Activated naive CD8-positive, alpha-beta T cell treated with anti-CD3 and anti-CD28 coated beads, Interleukin-2, amount 50 U/mL, for 24 hours (primary cell): ENCODE results near the gene HOXA11.
A peak's percentile ranks its signal among the peaks of the same experiment; 100 is the strongest.

ENCODE experiments used
- ATAC-seq: fragments of 150-1000 bp; cut with Tn5 transposase; one replicate; pipeline ENCODE4 v1.10.0; 2021
- DNase-seq: peaks from one replicate; pipeline ENCODE4 v3.0.0; 2021
- H3K27ac Mint-ChIP-seq: one replicate; pipeline ENCODE4 v1.8.0; 2021; ENCODE audit warnings: mild to moderate bottlenecking, mixed read lengths
- H3K27me3 Mint-ChIP-seq: one replicate; pipeline ENCODE4 v1.8.0; 2021; ENCODE audit warnings: mixed read lengths
- H3K36me3 Mint-ChIP-seq: one replicate; pipeline ENCODE4 v1.8.0; 2021; ENCODE audit warnings: low read depth, mixed read lengths
- H3K4me1 Mint-ChIP-seq: one replicate; pipeline ENCODE4 v1.8.0; 2021; ENCODE audit warnings: mixed read lengths
- H3K4me3 Mint-ChIP-seq: one replicate; pipeline ENCODE4 v1.8.0; 2021; ENCODE audit warnings: mild to moderate bottlenecking, moderate library complexity, mixed read lengths
- H3K9me3 Mint-ChIP-seq: one replicate; pipeline ENCODE4 v1.8.0; 2021; ENCODE audit warnings: mixed read lengths

Gene HOXA11

DNA sequence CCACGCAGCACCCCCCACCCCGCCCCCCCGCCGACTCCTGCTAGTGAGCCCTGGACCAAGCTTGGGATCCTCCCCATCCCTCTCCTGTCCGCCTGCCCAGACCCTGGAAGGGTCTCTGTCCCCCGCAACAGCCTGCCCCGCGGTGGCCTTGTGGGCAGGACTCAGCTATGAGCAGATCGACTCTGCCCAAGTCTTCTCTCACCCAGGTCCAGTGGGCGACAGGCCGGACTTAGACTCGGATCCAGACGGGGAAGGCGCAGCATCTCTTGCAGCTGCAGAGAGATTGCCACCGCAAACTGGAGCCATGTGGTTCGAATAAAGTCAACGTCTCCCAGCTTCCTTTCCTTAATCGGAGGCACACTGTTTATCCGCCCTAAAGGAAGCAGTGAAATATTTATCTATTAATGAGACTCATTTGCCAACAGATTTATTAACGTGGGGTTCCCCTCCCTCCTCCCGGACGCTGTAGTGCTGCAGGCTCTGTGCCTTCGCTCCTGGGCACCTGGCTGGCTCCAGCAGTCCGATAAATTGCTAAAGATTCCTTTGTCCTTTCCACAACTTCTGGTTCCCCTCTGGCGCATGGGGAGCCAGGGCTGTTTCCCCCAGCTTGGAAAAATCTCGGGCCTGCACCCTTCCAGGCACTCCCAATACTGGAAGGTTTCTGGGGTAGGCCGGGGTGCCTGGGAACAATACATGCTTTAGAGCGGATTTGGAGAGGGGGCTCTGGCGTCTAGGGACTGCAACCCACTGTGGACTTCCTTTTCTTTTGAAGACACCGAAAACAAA, 27.9 kb downstream of the HOXA11 start:
- Mint-ChIP-seq H3K9me3 (no peaks in the 10 kb centered on the region), H3K27me3 (peaks cover 87% of the 10 kb centered on the region), H3K36me3 (peaks cover 1% of the 10 kb centered on the region), H3K4me3 (no peak overlapping the region), H3K27ac (peak overlapping the region; percentile 60), H3K4me1 (peaks cover 45% of the 10 kb centered on the region)
- ATAC-seq (no peak), DNase-seq (no peak)

DNA sequence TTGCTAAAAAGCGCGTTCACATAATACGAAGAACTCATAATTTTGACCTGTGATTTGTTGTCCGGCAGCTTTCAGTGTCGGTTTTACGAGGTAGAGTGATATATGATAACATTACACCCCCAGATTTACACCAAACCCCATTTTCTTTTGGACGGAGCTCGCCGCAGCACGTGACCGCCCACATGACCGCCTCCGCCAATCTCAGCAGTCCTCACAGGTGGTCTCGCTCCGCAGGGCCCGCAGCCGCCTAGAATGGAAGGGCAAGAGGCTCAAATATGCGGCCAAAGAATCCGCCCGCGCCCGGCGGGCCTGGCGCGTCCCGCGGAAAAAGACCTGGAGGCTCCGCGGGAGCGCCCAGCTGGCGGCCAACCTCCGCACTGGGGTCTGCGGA, 28.5 kb downstream of the HOXA11 start, which contains the start of gene HOXA7:
Gene HOXA7 (minus strand): TSS at position 168 of the 391 bp plus-strand sequence. CDS start 130 bp downstream, at position 38.
- peak within 1 kb of the TSS; percentile 60 for H3K27ac Mint-ChIP-seq
- H3K9me3 Mint-ChIP-seq: no peaks in the 10 kb centered on the region
- H3K4me3 Mint-ChIP-seq: peak within 1 kb of the TSS; percentile 51
- H3K27me3 Mint-ChIP-seq: peaks cover 88% of the 10 kb centered on the region
- H3K4me1 Mint-ChIP-seq: peaks cover 51% of the 10 kb centered on the region
- DNase-seq (no peak), ATAC-seq (no peak)
- peaks cover 1% of the 10 kb centered on the region for H3K36me3 Mint-ChIP-seq

GRCh38 chr7:27155816-27156507, 29.1 kb downstream of the HOXA11 start:
- DNase-seq: no peak
- H3K27ac Mint-ChIP-seq: peak overlapping the region; percentile 49
- H3K4me3 Mint-ChIP-seq: peak overlapping the region; percentile 51
- peaks cover 90% of the 10 kb centered on the region for H3K27me3 Mint-ChIP-seq
- peaks cover 53% of the 10 kb centered on the region for H3K4me1 Mint-ChIP-seq
- no peak for ATAC-seq
- H3K36me3 Mint-ChIP-seq: peaks cover 1% of the 10 kb centered on the region
- no peaks in the 10 kb centered on the region for H3K9me3 Mint-ChIP-seq

DNA sequence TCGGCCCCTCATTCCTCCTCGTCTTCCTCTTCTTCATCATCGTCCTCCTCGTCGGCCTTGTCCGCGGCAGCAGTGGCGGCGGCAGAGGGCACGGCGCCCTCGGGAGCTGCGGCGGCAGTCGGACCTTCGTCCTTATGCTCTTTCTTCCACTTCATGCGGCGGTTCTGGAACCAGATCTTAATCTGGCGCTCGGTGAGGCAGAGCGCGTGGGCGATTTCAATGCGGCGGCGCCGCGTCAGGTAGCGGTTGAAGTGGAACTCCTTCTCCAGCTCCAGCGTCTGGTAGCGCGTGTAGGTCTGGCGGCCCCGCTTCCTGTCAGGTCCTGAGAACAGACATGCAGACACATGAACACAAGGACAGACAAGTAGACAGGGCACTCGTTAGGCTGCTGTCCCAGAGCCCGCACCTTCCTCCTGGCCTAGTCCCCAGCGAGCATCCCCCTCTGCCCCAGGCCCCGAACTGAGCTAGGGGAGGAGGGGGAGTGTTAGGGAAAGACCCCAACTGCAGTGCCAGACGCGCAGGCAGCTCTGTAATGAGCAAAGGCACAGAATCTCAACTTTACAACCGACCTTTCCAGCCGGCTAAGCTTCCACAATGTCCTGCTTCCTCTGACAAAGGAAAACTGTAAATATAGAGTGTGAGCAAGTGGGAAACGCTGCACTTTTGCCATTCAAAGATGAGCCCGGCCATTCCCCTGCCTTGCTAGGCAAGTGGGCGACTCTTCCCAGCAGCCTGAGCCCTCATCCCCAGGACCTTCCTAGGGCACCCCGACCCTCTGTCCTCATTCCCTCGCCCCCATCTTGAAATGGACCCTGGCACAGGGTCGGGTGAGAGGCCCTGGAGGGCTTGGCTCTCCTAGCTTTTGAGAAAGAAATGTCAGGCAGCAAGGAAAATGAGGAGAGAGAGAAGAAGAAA, 29.9 kb downstream of the HOXA11 start:
- no peak for ATAC-seq
- peak overlapping the region; percentile 49 for H3K27ac Mint-ChIP-seq
- no peaks in the 10 kb centered on the region for H3K9me3 Mint-ChIP-seq
- H3K36me3 Mint-ChIP-seq: peaks cover 1% of the 10 kb centered on the region
- peaks cover 59% of the 10 kb centered on the region for H3K4me1 Mint-ChIP-seq
- peaks cover 91% of the 10 kb centered on the region for H3K27me3 Mint-ChIP-seq
- no peak for DNase-seq
- peak overlapping the region; percentile 46 for H3K4me3 Mint-ChIP-seq

DNA sequence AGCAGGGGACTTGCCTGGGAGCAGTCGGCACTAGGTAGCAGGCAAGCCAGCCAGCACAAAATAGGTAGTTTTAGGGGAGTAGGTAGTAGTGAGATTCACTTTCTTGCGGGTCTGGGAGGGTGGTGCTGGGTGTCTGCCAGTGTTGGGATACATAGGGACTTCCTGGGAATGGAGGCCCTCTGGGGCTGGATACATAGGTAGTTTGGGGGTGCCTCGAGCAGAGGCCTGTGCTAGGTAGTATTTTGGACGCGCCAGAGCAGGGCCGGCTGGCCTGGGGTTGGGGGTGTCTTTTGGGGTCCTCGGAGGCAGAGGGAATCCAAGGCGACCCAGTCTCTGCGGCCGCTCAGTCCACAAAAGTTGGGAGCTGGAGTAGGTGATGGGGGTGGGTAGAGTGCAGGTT, 30.7 kb downstream of the HOXA11 start:
- H3K27ac Mint-ChIP-seq: no peak overlapping the region
- peaks cover 1% of the 10 kb centered on the region for H3K36me3 Mint-ChIP-seq

DNA sequence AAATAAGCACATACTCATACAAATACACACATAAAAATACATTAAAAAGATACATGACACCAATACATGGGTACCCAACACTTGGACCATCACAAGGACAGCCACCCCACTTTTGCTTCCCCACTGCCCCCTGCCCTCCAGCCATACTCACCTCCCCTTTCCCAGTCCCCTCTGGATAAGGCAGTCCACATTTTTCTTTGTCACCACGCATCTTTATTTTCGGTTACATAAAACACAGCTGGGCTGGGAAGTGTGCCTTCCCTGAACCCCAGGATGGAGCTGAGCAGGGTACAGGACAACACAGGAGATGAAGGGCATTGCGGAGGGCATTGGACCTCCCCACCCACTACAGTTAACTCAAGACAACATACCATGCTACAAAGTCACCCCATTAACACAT, 31.5 kb downstream of the HOXA11 start:
- no peak for DNase-seq
- Mint-ChIP-seq H3K4me3 (no peak overlapping the region), H3K9me3 (no peaks in the 10 kb centered on the region), H3K36me3 (peaks cover 1% of the 10 kb centered on the region), H3K27ac (no peak overlapping the region), H3K4me1 (peaks cover 52% of the 10 kb centered on the region), H3K27me3 (peaks cover 90% of the 10 kb centered on the region)
- ATAC-seq: no peak

More for the DNA sequence above, 30.7 kb downstream of the HOXA11 start:
- Mint-ChIP-seq H3K4me1 (peaks cover 54% of the 10 kb centered on the region), H3K27me3 (peaks cover 91% of the 10 kb centered on the region), H3K9me3 (no peaks in the 10 kb centered on the region), H3K4me3 (peak overlapping the region; percentile 46)
- ATAC-seq (no peak), DNase-seq (no peak)

DNA sequence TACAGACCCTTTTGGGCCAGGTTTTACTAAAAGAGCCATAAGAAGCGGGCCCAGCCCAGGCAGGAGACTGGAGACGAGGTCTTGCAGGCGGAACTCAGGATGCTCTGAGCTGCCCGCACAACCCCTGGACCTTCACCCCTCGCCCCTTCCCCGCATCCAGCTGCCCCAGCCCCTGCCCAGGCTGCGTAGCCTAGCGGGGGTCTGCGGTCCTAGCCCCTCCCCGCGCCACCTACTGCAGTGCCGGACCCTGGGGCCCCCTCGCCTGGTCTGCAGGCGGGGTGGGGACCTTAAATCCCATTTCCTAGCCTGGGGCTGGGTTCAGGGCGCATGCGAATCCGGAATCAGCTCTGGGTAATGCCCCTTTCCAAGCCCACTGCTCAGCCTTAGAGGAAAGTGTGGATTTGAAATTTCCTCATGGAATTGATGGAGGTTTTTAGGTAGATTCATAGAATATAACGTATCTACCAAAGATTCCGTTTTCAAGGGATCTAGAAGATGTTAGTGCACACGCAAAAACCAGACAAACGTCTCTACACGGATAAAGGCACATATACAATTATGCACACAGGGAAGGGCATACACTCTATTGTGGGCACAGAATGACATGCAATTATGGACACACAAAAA, 32.1 kb downstream of the HOXA11 start:
- DNase-seq (no peak), ATAC-seq (no peak)
- no peak overlapping the region for H3K4me3 Mint-ChIP-seq
- H3K9me3 Mint-ChIP-seq: no peaks in the 10 kb centered on the region
- peaks cover 52% of the 10 kb centered on the region for H3K4me1 Mint-ChIP-seq
- peaks cover 90% of the 10 kb centered on the region for H3K27me3 Mint-ChIP-seq
- H3K27ac Mint-ChIP-seq: no peak overlapping the region
- H3K36me3 Mint-ChIP-seq: peaks cover 1% of the 10 kb centered on the region

GRCh38 chr7:27151931-27152815, 32.9 kb downstream of the HOXA11 start, which contains the start of gene HOXA3:
TSS of gene HOXA3 (minus strand) at chr7:27152583. CDS start at chr7:27110640, 41,943 bp downstream.
- DNase-seq: no peak
- Mint-ChIP-seq H3K27me3 (peaks cover 87% of the 10 kb centered on the region), H3K4me3 (peak within 1 kb of the TSS; percentile 57), H3K27ac (no peak within 1 kb of the TSS), H3K4me1 (peaks cover 45% of the 10 kb centered on the region), H3K9me3 (no peaks in the 10 kb centered on the region), H3K36me3 (peaks cover 1% of the 10 kb centered on the region)
- no peak for ATAC-seq

- Mint-ChIP-seq H3K4me3 (peak overlapping the region; percentile 57), H3K27me3 (peaks cover 89% of the 10 kb centered on the region), H3K27ac (no peak overlapping the region), H3K4me1 (peaks cover 41% of the 10 kb centered on the region), H3K36me3 (peaks cover 1% of the 10 kb centered on the region), H3K9me3 (no peaks in the 10 kb centered on the region)
- no peak for DNase-seq
- ATAC-seq: no peak
Observed at GRCh38 chr7:27151341-27151930, 33.6 kb downstream of the HOXA11 start.

- H3K4me1 Mint-ChIP-seq: peaks cover 39% of the 10 kb centered on the region
- H3K27ac Mint-ChIP-seq: no peak overlapping the region
- ATAC-seq: peak; percentile 73
- peaks cover 1% of the 10 kb centered on the region for H3K36me3 Mint-ChIP-seq
- H3K4me3 Mint-ChIP-seq: peak overlapping the region; percentile 57
- no peaks in the 10 kb centered on the region for H3K9me3 Mint-ChIP-seq
- peak; percentile 71 for DNase-seq
- peaks cover 90% of the 10 kb centered on the region for H3K27me3 Mint-ChIP-seq
Observed at GRCh38 chr7:27150568-27151340, 34.3 kb downstream of the HOXA11 start.

- Mint-ChIP-seq H3K4me3 (peak overlapping the region; percentile 57), H3K27ac (no peak overlapping the region), H3K27me3 (peaks cover 86% of the 10 kb centered on the region), H3K9me3 (no peaks in the 10 kb centered on the region), H3K4me1 (peaks cover 31% of the 10 kb centered on the region), H3K36me3 (peaks cover 1% of the 10 kb centered on the region)
- DNase-seq: no peak
- no peak for ATAC-seq
Observed at GRCh38 chr7:27149842-27150567, 35.0 kb downstream of the HOXA11 start.
